ENCODE measurements around the gene KCNQ2. TPM values are rescaled to one million over a fixed set of nuclear protein-coding genes. Genes with fewer than 3 reads are reported as not detected.

KCNQ2 gene
- total RNA-seq, 2 experiments from 2014 or later = not detected

- Mint-ChIP-seq H3K9me3 (no peaks in the 10 kb centered on the region), H3K4me3 (no peak overlapping the region), H3K27ac (no peak overlapping the region), H3K27me3 (peaks cover 19% of the 10 kb centered on the region), H3K36me3 (ENCODE audit: low read depth) (no peaks in the 10 kb centered on the region), H3K4me1 (ENCODE audit: low read depth) (no peaks in the 10 kb centered on the region)
- ChIA-PET CTCF (interaction anchor here (0.6 to 1.3 kb wide), 2 partner anchors 137 to 285 kb away, joined by 3 to 5 read pairs; no protein-coding TSS in a partner anchor), POLR2A (interaction anchor here (1.0 kb wide), 1 partner anchor 180 kb away, joined by 3 read pairs; no protein-coding TSS in a partner anchor)
- intact Hi-C loops (cut with micrococcal nuclease) = no loop called here
- no peak for TF ChIP-seq CTCF (IDR thresholded peaks at IDR 0.05)
- no peak for ATAC-seq
- DNase-seq = no peak
Measured at GRCh38 chr20:63359937-63360849, 112.3 kb downstream of the KCNQ2 start.

- intact Hi-C loops (cut with micrococcal nuclease) = no loop called here
- Mint-ChIP-seq H3K27me3 (peaks cover 19% of the 10 kb centered on the region), H3K36me3 (ENCODE audit: low read depth) (no peaks in the 10 kb centered on the region), H3K9me3 (no peaks in the 10 kb centered on the region), H3K4me3 (no peak overlapping the region), H3K27ac (no peak overlapping the region), H3K4me1 (ENCODE audit: low read depth) (no peaks in the 10 kb centered on the region)
- TF ChIP-seq CTCF (IDR thresholded peaks at IDR 0.05) = no peak
- DNase-seq (no peak), ATAC-seq (no peak)
- POLR2A ChIA-PET = interaction anchor here (0.9 to 1.0 kb wide), 2 partner anchors 18 to 179 kb away, joined by 3 read pairs; no protein-coding TSS in a partner anchor
- CTCF ChIA-PET = interaction anchor here (0.6 kb wide), 1 partner anchor 284 kb away, joined by 3 read pairs; no protein-coding TSS in a partner anchor
Measured at GRCh38 chr20:63359164-63359934, 113.1 kb downstream of the KCNQ2 start.

GRCh38 chr20:63357921-63358905 is 114.2 kb downstream of the KCNQ2 start:
- H3K27ac Mint-ChIP-seq = no peak overlapping the region
- CTCF ChIA-PET = no interaction called here
- H3K4me1 Mint-ChIP-seq (ENCODE audit: low read depth) = no peaks in the 10 kb centered on the region
- POLR2A ChIA-PET = interaction anchor here (0.9 kb wide), 1 partner anchor 17 kb away, joined by 3 read pairs; no protein-coding TSS in a partner anchor
- H3K36me3 Mint-ChIP-seq (ENCODE audit: low read depth) = no peaks in the 10 kb centered on the region
- intact Hi-C loops (cut with micrococcal nuclease) = no loop called here
- ATAC-seq = no peak
- H3K9me3 Mint-ChIP-seq = no peaks in the 10 kb centered on the region
- TF ChIP-seq CTCF (IDR thresholded peaks at IDR 0.05) = no peak
- peaks cover 19% of the 10 kb centered on the region for H3K27me3 Mint-ChIP-seq
- H3K4me3 Mint-ChIP-seq = no peak overlapping the region
- DNase-seq = no peak

GRCh38 chr20:63356931-63357879 is 115.2 kb downstream of the KCNQ2 start:
- POLR2A ChIA-PET = no interaction called here

More at GRCh38 chr20:63356931-63357879, 115.2 kb downstream of the KCNQ2 start:
- ATAC-seq (no peak), DNase-seq (no peak)
- H3K27ac Mint-ChIP-seq = no peak overlapping the region
- CTCF ChIA-PET = no interaction called here
- no peak overlapping the region for H3K4me3 Mint-ChIP-seq
- TF ChIP-seq CTCF (IDR thresholded peaks at IDR 0.05) = no peak
- H3K36me3 Mint-ChIP-seq (ENCODE audit: low read depth) = no peaks in the 10 kb centered on the region
- H3K27me3 Mint-ChIP-seq = peaks cover 11% of the 10 kb centered on the region
- intact Hi-C loops (cut with micrococcal nuclease) = no loop called here
- H3K4me1 Mint-ChIP-seq (ENCODE audit: low read depth) = no peaks in the 10 kb centered on the region
- H3K9me3 Mint-ChIP-seq = no peaks in the 10 kb centered on the region

Measured in activated CD8-positive, alpha-beta T cell treated with anti-CD3 and anti-CD28 coated beads for 36 hours (primary cell).